ENCODE data around the gene SST.
"Not testable (repeated sequence)": the region's sequence is repeated elsewhere in the genome, so short reads cannot be mapped to it uniquely, and the experiment has no call there.

The SST gene

GRCh38 chr3:187646906-187647660, 23.1 kb downstream of the SST start:
- no peak for DNase-seq
- Histone ChIP-seq H3K27ac (no peak overlapping the region), H3K4me3 (ENCODE audit: low read depth, low read length) (no peak overlapping the region), H3K36me3 (no peaks in the 10 kb centered on the region), H3K9me3 (ENCODE audit: severe bottlenecking) (no peaks in the 10 kb centered on the region), H3K27me3 (ENCODE audit: insufficient read depth, low read depth, severe bottlenecking) (peaks cover 26% of the 10 kb centered on the region)
- TF ChIP-seq, protein P1, sequence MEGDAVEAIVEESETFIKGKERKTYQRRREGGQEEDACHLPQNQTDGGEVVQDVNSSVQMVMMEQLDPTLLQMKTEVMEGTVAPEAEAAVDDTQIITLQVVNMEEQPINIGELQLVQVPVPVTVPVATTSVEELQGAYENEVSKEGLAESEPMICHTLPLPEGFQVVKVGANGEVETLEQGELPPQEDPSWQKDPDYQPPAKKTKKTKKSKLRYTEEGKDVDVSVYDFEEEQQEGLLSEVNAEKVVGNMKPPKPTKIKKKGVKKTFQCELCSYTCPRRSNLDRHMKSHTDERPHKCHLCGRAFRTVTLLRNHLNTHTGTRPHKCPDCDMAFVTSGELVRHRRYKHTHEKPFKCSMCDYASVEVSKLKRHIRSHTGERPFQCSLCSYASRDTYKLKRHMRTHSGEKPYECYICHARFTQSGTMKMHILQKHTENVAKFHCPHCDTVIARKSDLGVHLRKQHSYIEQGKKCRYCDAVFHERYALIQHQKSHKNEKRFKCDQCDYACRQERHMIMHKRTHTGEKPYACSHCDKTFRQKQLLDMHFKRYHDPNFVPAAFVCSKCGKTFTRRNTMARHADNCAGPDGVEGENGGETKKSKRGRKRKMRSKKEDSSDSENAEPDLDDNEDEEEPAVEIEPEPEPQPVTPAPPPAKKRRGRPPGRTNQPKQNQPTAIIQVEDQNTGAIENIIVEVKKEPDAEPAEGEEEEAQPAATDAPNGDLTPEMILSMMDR (IDR thresholded peaks at IDR 0.05; ENCODE audit: low read depth, low read length), result no peak

DNA sequence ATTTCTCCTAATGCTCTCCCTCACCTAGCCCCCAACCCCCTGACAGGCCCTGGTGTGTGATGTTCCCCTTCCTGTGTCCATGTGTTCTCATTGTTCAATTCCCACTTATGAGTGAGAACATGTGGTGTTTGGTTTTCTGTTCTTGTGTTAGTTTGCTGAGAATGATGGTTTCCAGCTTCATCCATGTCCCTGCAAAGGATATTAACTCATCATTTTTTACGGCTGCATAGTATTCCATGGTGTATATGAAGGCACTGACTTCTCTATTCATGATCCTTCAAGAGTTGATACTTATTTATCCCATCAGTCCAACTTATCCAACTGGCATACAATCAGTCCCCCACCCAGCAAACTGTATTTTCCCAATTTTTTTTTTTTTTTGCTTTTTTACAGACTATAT, 24.8 kb downstream of the SST start:
- not testable (repeated sequence) for H3K4me3 ChIP-seq (ENCODE audit: low read depth, low read length); H3K36me3 ChIP-seq; H3K9me3 ChIP-seq (ENCODE audit: severe bottlenecking); DNase-seq; H3K27ac ChIP-seq
- H3K27me3 ChIP-seq (ENCODE audit: insufficient read depth, low read depth, severe bottlenecking), result peaks cover 22% of the 10 kb centered on the region

DNA sequence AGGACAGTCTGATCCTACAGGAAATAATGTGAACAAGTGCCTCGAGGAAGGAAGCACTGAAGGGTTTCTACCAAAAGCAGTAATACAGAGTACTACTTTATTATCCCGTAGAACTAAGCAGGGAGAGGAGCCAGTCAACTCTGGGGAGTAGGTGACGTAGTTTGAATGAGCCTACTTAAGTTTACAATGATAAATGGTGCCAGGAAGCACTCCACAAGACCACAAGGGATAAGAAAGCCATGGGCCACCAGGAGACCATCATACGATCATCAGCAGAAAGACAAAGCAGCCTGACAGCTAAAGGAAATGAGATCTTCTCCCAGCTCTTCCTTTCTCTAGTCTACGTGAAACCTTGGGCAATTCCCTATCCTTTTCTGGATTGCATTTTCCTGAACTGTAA, 27.3 kb downstream of the SST start:
- Histone ChIP-seq H3K36me3 (no peaks in the 10 kb centered on the region), H3K9me3 (ENCODE audit: severe bottlenecking) (no peaks in the 10 kb centered on the region), H3K27me3 (ENCODE audit: insufficient read depth, low read depth, severe bottlenecking) (peaks cover 9% of the 10 kb centered on the region), H3K27ac (no peak overlapping the region), H3K4me3 (ENCODE audit: low read depth, low read length) (no peak overlapping the region)
- no peak for DNase-seq
- TF ChIP-seq, protein P1 (IDR thresholded peaks at IDR 0.05; ENCODE audit: low read depth, low read length), result no peak

DNA sequence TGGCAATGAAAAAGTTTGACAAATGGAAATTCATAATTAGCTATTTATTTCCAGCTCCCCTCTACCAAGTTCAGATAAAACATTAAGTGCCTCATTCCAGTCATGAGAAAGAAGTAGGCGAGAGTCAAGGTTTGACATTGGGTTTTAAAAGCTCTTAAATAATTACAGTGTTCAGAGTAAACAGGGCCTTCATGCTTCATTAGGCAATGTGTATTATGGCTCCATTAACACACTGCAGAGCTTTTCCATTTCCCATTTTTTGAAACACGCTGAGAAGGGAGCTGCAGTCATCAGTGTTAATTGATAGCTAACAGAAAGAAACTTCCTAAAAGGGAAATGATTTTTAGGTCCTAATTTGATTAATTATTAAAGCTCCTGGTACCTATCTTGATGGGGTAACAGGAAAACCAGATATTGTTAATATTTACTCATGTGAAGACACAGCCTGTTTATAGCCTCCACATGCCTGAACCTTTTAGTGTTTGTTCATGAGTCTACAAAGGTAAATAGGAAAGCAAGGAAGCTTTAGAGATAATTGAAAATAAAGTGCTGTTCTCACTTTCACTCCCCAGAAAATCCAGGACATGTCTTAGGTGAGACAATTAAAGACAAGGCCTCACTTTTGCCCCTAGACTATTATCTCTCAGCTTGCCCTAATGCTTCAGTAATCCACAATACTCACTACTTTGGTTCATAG, 28.7 kb downstream of the SST start:
- H3K27ac ChIP-seq, result no peak overlapping the region
- TF ChIP-seq, protein P1 (IDR thresholded peaks at IDR 0.05; ENCODE audit: low read depth, low read length), result no peak
- no peak overlapping the region for H3K4me3 ChIP-seq (ENCODE audit: low read depth, low read length)
- no peak for DNase-seq
- H3K27me3 ChIP-seq (ENCODE audit: insufficient read depth, low read depth, severe bottlenecking), result peaks cover 5% of the 10 kb centered on the region
- H3K36me3 ChIP-seq, result no peaks in the 10 kb centered on the region
- no peaks in the 10 kb centered on the region for H3K9me3 ChIP-seq (ENCODE audit: severe bottlenecking)

GRCh38 chr3:187640569-187641059, 29.6 kb downstream of the SST start:
- TF ChIP-seq, protein P1 (IDR thresholded peaks at IDR 0.05; ENCODE audit: low read depth, low read length), result no peak
- Histone ChIP-seq H3K4me3 (ENCODE audit: low read depth, low read length) (no peak overlapping the region), H3K9me3 (ENCODE audit: severe bottlenecking) (no peaks in the 10 kb centered on the region), H3K27me3 (ENCODE audit: insufficient read depth, low read depth, severe bottlenecking) (peaks cover 5% of the 10 kb centered on the region), H3K27ac (no peak overlapping the region), H3K36me3 (no peaks in the 10 kb centered on the region)
- no peak for DNase-seq

- Histone ChIP-seq H3K27me3 (ENCODE audit: insufficient read depth, low read depth, severe bottlenecking) (peaks cover 5% of the 10 kb centered on the region), H3K4me3 (ENCODE audit: low read depth, low read length) (no peak overlapping the region), H3K9me3 (ENCODE audit: severe bottlenecking) (peaks cover 2% of the 10 kb centered on the region), H3K27ac (no peak overlapping the region), H3K36me3 (no peaks in the 10 kb centered on the region)
- TF ChIP-seq, protein P1 (IDR thresholded peaks at IDR 0.05; ENCODE audit: low read depth, low read length), result no peak
- no peak for DNase-seq
Observed at GRCh38 chr3:187639927-187640568, 30.1 kb downstream of the SST start.
